ENCODE measurements around the gene CACNA1I.

The CACNA1I gene

DNA sequence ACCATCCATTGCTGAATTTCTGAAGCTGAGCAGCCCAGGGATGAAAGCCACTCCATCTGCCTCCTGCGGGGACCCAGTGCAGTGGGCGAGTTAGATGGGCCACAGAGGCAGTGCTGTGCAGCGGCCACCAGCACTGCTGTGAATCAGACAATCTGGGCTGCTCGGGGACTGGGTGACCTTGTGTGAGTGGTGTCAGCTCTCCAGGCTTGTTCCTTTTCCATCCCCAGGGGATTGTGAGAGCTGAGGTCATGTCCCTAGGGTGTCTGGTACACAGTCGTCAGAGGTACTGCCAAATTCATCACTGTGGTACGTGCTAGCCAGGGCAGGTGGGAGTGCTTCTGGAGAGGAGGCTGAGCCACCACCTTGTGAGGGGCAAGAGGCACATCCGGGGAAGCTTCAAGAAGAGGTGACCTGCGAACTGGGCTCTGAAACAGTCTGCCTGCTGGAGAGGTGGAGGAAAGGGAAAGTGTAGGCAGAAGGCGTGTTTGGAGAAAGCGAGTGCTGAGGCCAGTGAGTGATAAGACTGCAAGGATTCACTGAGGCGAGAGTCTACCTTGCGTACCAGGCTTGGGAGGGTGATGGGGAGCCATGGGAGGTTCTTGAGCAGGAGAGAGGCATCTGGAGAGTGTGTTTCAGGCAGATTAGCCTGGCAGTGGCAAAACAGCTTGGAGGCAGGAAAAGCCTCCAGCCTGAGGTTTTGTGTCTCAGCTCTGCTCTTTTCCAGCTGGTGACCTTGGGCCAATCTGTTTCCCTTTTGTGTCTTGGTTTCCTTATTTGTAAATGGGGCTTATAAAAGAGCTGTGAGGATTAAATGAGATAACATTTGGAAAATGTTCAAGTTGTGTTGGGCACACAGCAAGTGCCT, 22.7 kb downstream of the CACNA1I start:
- in situ Hi-C loops (cut with HindIII; ENCODE audit: low sequenced_read_pairs): no loop called here

- in situ Hi-C loops (cut with HindIII; ENCODE audit: low sequenced_read_pairs): no loop called here
Measured at GRCh38 chr22:39593931-39594285, 23.4 kb downstream of the CACNA1I start.

GRCh38 chr22:39594411-39594810, 23.9 kb downstream of the CACNA1I start:
- in situ Hi-C loops (cut with HindIII; ENCODE audit: low sequenced_read_pairs): no loop called here

DNA sequence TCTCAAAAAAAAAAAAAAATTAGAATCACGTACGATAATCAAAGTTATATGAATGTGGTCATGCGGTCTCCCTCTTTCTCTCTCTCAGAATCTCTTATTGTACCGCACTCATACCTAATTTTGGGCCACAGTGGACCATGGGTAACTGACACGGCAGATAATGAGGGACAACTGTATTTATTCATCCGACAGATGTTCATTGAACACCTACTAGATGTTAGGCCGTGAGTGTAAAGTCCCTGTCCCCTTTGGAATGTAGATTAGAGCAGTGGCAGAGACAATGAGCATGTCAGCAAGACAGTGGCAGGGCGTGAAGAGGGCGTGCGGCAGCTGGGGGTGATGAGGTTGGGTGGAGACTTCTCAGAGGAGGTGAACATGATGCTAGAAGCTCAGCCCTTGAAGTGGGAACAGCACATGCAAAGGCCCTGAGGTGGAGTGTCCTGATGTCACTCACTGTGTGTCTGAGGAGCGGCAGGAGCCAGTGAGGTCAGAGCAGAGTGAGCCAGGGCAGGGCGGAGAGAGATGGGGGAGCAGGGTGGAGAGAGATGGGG, 25.1 kb downstream of the CACNA1I start:
- in situ Hi-C loops (cut with HindIII; ENCODE audit: low sequenced_read_pairs): no loop called here

DNA sequence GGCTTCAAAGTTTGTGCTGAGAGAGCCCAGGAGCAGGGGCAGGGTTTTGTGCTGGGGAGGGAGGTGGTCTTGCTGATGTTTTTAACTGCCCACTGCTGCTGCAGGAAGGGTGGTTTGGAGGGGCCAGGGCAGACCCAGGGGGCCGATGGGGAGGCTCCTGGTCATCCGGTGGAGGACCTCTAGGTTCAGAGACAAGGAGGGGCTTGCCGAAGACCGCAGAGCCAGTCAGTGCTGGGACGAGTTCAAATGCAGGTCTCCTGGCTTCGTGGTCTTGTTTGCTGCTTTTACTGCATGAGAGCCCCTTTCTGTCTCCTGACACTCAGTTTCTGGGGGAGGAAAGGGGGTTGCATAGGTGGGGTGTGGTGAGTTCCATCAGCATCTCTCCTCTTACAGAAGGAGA, 26.0 kb downstream of the CACNA1I start:
- in situ Hi-C loops (cut with HindIII; ENCODE audit: low sequenced_read_pairs): no loop called here

DNA sequence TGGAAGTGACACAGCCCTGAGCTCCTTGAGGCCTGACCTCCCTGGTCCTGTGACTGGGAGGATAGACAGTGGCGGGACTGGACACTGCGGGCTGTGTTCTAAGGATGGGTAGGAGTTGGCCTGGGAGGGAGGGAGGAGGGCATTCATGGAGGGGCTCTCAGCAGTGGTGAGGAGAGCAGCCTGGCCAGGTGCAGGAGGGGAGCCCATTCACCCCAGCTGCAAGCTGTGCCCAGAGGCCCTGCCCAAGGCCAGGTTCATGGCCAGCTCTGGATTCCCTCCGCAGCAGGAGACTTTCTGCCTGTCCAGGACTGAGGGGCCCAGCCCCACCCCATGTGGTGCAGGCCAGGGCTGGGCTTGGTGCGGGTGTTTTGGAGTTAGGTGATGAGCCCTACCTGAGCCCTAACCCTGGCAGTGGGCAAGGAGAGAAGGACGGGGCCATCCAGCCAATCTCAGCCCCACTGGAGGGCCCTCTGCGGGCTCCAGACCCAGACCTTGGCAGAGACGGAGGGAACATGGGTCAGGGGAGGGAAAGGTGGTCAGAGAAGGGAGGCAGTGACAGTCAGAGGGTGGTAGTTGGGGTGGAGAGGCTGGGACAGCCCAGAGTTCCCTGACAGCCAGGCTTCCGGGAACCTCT, 26.8 kb downstream of the CACNA1I start:
- in situ Hi-C loops (cut with HindIII; ENCODE audit: low sequenced_read_pairs): no loop called here

- in situ Hi-C loops (cut with HindIII; ENCODE audit: low sequenced_read_pairs): no loop called here
Measured at GRCh38 chr22:39598017-39598965, 27.7 kb downstream of the CACNA1I start.

DNA sequence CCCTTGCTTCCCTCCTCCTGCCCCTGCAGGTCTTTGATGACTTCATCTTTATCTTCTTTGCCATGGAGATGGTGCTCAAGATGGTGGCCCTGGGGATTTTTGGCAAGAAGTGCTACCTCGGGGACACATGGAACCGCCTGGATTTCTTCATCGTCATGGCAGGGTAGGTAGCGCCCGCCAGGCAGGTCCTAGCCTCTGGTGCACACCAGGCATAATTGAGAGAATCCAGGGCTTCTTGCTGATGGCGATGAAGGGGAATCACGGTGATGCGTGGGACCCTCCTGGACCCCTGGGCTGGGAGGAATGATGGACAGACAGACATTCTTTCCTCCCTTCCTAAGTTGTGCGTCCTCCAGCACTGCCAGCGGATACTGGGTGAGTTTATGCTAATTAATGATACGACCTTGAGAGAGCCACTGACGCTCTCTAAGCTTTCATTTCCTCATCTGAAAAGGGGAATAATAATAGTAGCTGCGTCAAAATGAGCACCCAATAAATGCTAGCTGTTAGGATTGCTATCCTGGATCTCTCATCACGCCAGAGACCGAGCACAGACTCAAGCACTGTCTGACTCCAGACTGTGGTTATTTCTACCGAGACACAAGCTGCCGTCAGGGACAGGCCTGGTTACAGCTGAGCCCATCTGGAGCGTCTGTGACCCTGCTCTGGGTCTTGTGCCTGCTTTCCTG, 30.1 kb downstream of the CACNA1I start:
- in situ Hi-C loops (cut with HindIII; ENCODE audit: low sequenced_read_pairs): no loop called here

- in situ Hi-C loops (cut with HindIII; ENCODE audit: low sequenced_read_pairs): no loop called here
Measured at GRCh38 chr22:39601180-39601535, 30.6 kb downstream of the CACNA1I start.

DNA sequence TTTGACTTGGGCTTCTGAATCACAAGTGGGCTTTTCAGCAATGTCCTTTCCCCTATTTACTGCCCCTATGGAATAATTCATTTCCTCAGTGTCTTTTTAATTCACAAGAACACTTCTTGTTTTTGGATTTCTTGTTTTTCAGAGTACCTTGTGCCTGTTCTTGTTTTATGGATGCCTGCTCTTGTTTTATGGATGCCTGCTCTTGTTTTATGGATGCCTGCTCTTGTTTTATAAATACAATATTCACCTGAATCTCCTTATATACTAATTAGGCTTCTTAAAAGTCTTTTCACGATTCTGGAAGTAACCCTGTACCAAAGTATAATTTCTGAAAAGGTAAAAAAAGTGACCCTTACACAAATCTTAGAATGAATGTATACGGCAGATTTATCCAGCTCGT, 32.8 kb downstream of the CACNA1I start:
- in situ Hi-C loops (cut with HindIII; ENCODE audit: low sequenced_read_pairs): no loop called here

- in situ Hi-C loops (cut with HindIII; ENCODE audit: low sequenced_read_pairs): loop anchor here (5.0 kb wide), 1 partner anchor 38 kb away; the partner anchor contains the start of gene CACNA1I
Measured at GRCh38 chr22:39610246-39610645, 39.7 kb downstream of the CACNA1I start.

DNA sequence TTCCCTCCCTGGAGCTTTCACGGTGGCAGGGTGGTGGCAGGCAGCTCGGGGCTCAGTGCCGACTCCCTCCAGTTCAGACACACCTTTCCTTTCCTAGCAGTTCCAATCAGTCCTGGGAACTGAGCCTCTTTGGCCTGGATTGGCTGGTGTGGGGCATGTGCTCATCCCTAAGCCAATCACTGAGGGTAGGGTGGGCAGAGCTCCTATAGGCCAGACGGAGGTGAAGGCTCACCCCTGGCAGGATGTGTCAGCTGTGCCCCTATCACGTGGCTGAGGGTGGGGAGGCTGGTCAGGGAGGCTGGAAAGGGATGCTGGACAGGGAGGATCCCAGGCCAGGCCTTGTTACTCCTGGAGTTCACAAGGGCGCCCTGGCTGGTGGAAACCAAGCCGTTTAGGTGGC, 40.2 kb downstream of the CACNA1I start:
- in situ Hi-C loops (cut with HindIII; ENCODE audit: low sequenced_read_pairs): loop anchor here (5.0 kb wide), 1 partner anchor 38 kb away; the partner anchor contains the start of gene CACNA1I

DNA sequence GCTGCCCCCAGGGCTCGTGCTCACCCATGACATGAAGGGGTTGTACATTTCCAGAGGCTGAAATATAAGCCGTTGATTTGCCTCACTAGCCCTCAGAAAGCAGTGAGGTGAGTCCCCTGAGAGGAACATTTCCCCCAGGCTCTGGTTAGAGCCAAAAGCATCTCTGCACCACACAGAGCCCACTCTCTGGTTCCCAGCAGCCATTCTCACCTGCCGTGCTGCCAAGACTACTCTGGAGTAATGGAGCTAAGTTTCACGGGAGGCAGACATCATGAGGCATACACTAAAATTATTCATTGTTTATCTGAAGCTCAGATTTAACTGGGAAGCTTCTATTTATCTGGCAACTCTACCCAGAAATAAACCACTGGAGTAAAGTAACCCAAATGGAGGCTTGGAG, 40.8 kb downstream of the CACNA1I start:
- in situ Hi-C loops (cut with HindIII; ENCODE audit: low sequenced_read_pairs): loop anchor here (5.0 kb wide), 1 partner anchor 39 kb away; the partner anchor contains the start of gene CACNA1I

GRCh38 chr22:39612811-39613548, 42.4 kb downstream of the CACNA1I start:
- in situ Hi-C loops (cut with HindIII; ENCODE audit: low sequenced_read_pairs): loop anchor here (5.0 kb wide), 1 partner anchor 41 kb away; the partner anchor contains the start of gene CACNA1I

DNA sequence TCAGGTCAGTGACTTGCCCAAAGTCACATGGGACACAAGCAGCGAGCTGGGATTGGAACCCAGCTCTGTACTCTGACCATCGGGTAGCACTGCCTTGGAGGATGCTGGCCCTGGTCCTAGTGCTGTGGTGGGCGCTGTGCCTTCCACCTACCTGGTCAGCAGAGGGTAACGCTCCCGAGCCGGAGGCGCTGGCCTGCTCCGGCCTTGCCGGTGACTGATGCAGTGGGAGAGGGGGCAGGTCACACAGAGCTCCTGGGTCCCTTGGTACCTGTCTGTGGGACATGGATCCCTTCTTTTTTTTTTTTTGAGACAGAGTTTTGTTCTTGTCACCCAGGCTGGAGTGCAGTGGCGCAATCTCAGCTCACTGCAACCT, 43.0 kb downstream of the CACNA1I start:
- in situ Hi-C loops (cut with HindIII; ENCODE audit: low sequenced_read_pairs): loop anchor here (5.0 kb wide), 1 partner anchor 41 kb away; the partner anchor contains the start of gene CACNA1I

DNA sequence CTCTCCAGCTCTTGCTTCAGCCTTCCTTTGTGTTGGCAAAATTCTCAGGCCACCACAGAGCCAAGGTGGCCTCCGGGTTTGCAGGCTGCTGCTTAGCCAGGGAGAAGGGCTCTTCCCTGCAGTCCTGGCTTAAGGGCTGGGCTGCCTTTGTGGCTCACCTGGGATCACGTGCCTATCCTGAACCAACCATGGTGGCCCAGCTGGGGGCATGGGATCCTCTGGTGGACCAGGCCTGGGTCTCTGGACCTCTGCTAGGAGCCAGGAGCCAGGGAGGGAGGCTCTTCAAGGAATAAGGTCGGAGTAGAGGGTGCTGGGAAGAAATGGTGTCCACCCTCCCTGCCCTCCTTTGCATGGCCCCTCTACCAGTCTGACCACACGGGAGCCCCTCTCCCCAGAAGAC, 43.9 kb downstream of the CACNA1I start:
- in situ Hi-C loops (cut with HindIII; ENCODE audit: low sequenced_read_pairs): loop anchor here (5.0 kb wide), 1 partner anchor 42 kb away; the partner anchor contains the start of gene CACNA1I

- in situ Hi-C loops (cut with HindIII; ENCODE audit: low sequenced_read_pairs): no loop called here
Measured at GRCh38 chr22:39616051-39616450, 45.5 kb downstream of the CACNA1I start.

DNA sequence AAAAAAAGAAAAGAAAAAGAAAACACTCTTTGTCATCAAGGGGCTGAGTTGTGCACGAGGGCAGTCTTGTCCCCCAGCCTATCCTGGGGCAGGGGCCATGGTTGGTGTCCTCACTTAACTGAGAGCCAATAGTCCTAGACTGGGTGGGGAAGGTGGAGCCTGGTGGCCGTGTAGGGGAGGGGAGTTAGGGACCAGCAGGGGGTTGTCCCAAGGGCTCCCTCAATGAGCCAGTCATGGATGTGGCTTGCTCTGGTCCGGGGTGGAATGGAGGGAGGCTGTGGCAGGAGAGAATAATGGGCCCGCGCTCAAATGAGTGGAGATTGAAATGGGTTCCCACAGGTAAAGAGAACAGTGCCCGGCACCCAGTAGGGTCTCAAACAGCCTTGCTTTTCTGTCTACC, 46.2 kb downstream of the CACNA1I start:
- in situ Hi-C loops (cut with HindIII; ENCODE audit: low sequenced_read_pairs): no loop called here

DNA sequence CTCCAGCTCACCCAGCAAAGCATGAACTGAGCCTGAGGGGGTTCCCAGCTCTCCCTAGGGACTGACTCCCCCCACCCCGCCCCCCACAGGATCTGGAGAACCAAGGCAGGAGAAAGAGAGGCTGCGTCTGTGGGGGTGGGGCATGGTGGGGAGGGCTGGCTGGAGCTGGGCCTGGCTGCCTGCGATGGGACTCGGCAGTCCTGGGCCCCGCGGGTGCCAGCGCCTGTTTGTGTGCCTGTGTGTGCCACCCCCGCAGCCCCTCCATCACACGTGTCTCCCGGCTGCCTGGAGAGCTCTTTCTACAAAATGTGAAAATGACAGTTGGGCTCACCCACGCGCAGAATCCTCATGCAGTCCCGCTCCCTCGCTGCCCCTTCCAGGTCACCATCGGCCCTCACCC, 46.8 kb downstream of the CACNA1I start:
- in situ Hi-C loops (cut with HindIII; ENCODE audit: low sequenced_read_pairs): no loop called here
